HL-60 (cell line): ENCODE data around the gene SH3BP5L.

Experiments
- DNase-seq, 2 experiments: peaks; one replicate each; pipeline ENCODE4 v3.0.0-alpha.2; 2010 to 2020; ENCODE audit warnings: low read depth in 1 of 2, low spot score in 1 of 2
- H3K27ac ChIP-seq: fragments of 250-450 bp; sonication (Bioruptor Pico); replicated peaks from 2 replicates; pipeline ENCODE4 v1.5.1; 2020; ENCODE audit warnings: mild to moderate bottlenecking, moderate library complexity
- H3K27me3 ChIP-seq: fragments of 250-450 bp; sonication (Bioruptor Pico); 2 replicates; pipeline ENCODE4 v1.5.1; 2021; ENCODE audit warnings: mild to moderate bottlenecking, moderate library complexity; ENCODE audit not compliant: insufficient read depth, poor library complexity, severe bottlenecking
- H3K4me3 ChIP-seq: replicated peaks from 2 replicates; pipeline ENCODE4 v1.5.1; 2011; ENCODE audit warnings: mild to moderate bottlenecking, control low read depth, low read length; ENCODE audit not compliant: insufficient read depth
- GABPA ChIP-seq: IDR thresholded peaks from 2 replicates; pipeline ENCODE4 v1.6.1; 2012; ENCODE audit warnings: low read depth
- POLR2AphosphoS5 ChIP-seq: IDR thresholded peaks from 2 replicates; pipeline ENCODE4 v1.6.1; 2012; ENCODE audit warnings: low read depth
- SPI1 ChIP-seq: IDR thresholded peaks from 2 replicates; pipeline ENCODE4 v1.6.1; 2012; ENCODE audit warnings: low read depth, mild to moderate bottlenecking, borderline replicate concordance
- TF ChIP-seq, protein P1 (sequence below): IDR thresholded peaks from one replicate; pipeline ENCODE4 v1.5.1; 2011; ENCODE audit warnings: low read length, control low read depth, inconsistent platforms; ENCODE audit not compliant: insufficient read depth
- TF ChIP-seq, protein P2 (sequence below): IDR thresholded peaks from 2 replicates; pipeline ENCODE4 v1.6.1; 2012; ENCODE audit warnings: low read depth; ENCODE audit not compliant: insufficient replicate concordance

Gene SH3BP5L

DNA sequence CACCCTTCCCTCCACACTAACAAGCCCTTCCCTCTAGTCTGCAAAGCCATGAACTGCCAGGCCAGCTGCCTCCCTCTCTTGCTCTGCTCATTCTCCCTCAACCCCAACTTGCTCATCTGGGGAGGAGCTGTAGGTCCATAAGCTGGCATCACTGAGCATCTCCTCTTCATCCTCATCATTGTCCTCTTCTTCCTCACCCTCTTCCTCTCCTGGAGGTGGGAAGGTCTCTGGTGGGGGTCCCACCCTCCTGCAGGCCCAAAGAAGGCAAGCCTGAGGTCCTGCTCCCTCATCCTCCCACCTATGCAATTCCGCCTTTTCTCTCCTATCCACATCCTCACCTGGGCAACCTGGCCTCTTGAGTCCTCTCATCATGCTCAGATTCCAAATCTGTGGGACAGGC lies 30.5 kb upstream of the SH3BP5L start:
- Histone ChIP-seq H3K4me3 (no peak overlapping the region), H3K27ac (no peak overlapping the region), H3K27me3 (no peaks in the 10 kb centered on the region)
- TF ChIP-seq POLR2AphosphoS5 (no peak), GABPA (no peak), SPI1 (no peak)
- no peak for DNase-seq

GRCh38 chr1:248855580-248855979 lies 29.9 kb upstream of the SH3BP5L start:
- TF ChIP-seq SPI1, result no peak
- TF ChIP-seq, protein P1, sequence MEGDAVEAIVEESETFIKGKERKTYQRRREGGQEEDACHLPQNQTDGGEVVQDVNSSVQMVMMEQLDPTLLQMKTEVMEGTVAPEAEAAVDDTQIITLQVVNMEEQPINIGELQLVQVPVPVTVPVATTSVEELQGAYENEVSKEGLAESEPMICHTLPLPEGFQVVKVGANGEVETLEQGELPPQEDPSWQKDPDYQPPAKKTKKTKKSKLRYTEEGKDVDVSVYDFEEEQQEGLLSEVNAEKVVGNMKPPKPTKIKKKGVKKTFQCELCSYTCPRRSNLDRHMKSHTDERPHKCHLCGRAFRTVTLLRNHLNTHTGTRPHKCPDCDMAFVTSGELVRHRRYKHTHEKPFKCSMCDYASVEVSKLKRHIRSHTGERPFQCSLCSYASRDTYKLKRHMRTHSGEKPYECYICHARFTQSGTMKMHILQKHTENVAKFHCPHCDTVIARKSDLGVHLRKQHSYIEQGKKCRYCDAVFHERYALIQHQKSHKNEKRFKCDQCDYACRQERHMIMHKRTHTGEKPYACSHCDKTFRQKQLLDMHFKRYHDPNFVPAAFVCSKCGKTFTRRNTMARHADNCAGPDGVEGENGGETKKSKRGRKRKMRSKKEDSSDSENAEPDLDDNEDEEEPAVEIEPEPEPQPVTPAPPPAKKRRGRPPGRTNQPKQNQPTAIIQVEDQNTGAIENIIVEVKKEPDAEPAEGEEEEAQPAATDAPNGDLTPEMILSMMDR, result no peak
- TF ChIP-seq POLR2AphosphoS5, result no peak
- TF ChIP-seq, protein P2, sequence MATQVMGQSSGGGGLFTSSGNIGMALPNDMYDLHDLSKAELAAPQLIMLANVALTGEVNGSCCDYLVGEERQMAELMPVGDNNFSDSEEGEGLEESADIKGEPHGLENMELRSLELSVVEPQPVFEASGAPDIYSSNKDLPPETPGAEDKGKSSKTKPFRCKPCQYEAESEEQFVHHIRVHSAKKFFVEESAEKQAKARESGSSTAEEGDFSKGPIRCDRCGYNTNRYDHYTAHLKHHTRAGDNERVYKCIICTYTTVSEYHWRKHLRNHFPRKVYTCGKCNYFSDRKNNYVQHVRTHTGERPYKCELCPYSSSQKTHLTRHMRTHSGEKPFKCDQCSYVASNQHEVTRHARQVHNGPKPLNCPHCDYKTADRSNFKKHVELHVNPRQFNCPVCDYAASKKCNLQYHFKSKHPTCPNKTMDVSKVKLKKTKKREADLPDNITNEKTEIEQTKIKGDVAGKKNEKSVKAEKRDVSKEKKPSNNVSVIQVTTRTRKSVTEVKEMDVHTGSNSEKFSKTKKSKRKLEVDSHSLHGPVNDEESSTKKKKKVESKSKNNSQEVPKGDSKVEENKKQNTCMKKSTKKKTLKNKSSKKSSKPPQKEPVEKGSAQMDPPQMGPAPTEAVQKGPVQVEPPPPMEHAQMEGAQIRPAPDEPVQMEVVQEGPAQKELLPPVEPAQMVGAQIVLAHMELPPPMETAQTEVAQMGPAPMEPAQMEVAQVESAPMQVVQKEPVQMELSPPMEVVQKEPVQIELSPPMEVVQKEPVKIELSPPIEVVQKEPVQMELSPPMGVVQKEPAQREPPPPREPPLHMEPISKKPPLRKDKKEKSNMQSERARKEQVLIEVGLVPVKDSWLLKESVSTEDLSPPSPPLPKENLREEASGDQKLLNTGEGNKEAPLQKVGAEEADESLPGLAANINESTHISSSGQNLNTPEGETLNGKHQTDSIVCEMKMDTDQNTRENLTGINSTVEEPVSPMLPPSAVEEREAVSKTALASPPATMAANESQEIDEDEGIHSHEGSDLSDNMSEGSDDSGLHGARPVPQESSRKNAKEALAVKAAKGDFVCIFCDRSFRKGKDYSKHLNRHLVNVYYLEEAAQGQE, result no peak

GRCh38 chr1:248853663-248854375 lies 28.1 kb upstream of the SH3BP5L start:
- no peak for DNase-seq
- H3K4me3 ChIP-seq, result no peak overlapping the region
- no peak for TF ChIP-seq POLR2AphosphoS5
- no peak for TF ChIP-seq GABPA
- TF ChIP-seq, protein P1, result no peak
- no peak for TF ChIP-seq SPI1
- TF ChIP-seq, protein P2, result no peak
- H3K27me3 ChIP-seq, result no peaks in the 10 kb centered on the region
- H3K27ac ChIP-seq, result no peak overlapping the region

More at GRCh38 chr1:248855580-248855979, 29.9 kb upstream of the SH3BP5L start:
- Histone ChIP-seq H3K27ac (no peak overlapping the region), H3K27me3 (no peaks in the 10 kb centered on the region), H3K4me3 (no peak overlapping the region)
- no peak for DNase-seq

DNA sequence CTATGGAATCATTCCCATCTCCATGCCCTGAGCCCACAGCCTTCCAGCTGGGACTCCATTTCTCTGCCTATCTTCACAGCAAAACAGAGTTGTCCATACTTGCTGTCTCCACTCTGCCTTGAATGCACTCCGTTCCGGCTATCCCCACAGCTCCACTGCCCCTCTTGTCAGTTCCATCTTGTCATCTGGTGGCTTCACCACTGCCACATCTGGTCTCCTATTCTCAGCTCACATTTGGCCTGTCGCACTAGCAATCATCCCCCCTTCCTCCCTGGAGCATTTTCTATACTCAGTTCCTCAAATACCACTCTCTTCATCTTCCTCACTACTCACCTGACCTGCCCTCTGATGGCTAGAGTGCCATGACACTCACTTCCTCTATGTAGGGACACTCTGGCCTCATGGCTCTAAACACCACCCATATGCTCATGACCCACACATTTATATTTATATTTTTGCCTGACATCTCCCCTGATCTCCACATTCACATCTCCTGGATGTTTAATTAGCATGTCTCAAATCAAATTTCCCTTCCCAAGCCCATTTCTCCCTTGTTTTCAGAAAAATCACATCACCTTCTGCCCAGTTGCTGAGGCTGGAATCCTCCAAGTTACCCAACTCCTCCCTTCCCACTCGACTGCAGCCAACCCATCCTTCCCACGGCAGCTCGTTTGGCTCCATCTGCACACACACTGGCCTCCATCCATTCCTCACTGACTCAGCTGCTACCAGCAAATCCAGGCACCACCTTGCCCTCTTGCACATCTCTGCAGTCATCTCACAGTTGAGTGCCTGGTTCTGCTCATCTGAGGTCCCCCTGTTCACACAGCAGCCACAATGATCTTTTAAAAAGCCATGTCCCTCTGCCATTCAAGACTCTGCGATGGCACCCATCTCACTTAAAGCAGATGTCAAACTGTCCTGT lies 27.0 kb upstream of the SH3BP5L start:
- no peak overlapping the region for H3K4me3 ChIP-seq
- H3K27me3 ChIP-seq, result no peaks in the 10 kb centered on the region
- peak in 1 of 2 experiments; percentile 29 for DNase-seq
- no peak overlapping the region for H3K27ac ChIP-seq
- TF ChIP-seq, protein P2, result no peak
- TF ChIP-seq GABPA (no peak), POLR2AphosphoS5 (0 out of 2 replicates have a peak, but pooled peaks have one; percentile 9), SPI1 (peak; percentile 63; the same call in 1 of the 2 replicates)
- TF ChIP-seq, protein P1, result no peak
